ENCODE measurements around the gene PPRC1. TPM values are rescaled to one million over a fixed set of nuclear protein-coding genes. Genes with fewer than 3 reads are reported as not detected.

Gene PPRC1
- total RNA-seq, 1 experiment from 2014 or later: 87.9 TPM

DNA sequence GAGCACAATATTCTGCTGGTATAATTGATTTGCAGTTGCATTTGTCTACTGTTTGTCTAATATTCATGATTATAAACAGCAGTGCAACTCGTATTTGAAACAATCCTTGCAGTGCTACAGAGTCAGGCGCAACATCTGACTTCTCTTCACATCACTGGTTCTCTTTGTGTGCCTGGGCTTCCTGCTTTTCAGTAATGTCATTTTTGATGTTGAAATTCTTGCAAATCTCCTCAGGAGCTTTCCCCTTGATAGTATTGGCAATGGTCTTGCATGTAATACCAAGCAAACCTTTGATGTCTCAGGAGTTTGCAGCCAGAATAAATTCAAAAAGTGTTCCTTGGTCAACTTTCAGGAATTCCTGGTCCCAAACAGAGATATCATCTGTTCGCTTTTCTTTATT is 47.5 kb upstream of the PPRC1 start:
- Histone ChIP-seq H3K27ac (ENCODE audit: low read length) (no peak overlapping the region), H3K27me3 (ENCODE audit: control insufficient read depth, insufficient read depth, low read length) (no peaks in the 10 kb centered on the region), H3K4me3 (ENCODE audit: low read depth in 2 of 2, low read length in 2 of 2) (no peak overlapping the region), H3K9me3 (ENCODE audit: control insufficient read depth, insufficient read depth, low read depth, low read length) (no peaks in the 10 kb centered on the region), H3K4me1 (ENCODE audit: control insufficient read depth, insufficient read depth, low read length) (no peaks in the 10 kb centered on the region), H3K36me3 (ENCODE audit: control insufficient read depth, insufficient read depth, low read length) (no peaks in the 10 kb centered on the region)
- ChIA-PET POLR2A (no interaction called here), CTCF (interaction anchor here (0.6 to 0.7 kb wide), 2 partner anchors 14 to 84 kb away, joined by 3 to 4 read pairs; no protein-coding TSS in a partner anchor)
- in situ Hi-C loops (cut with HindIII; ENCODE audit: low pct_unique_long_range_greater_than_20kb, low sequenced_read_pairs): no loop called here
- intact Hi-C loops (cut with micrococcal nuclease; ENCODE audit: unreplicated experiment): no loop called here
- no peak for TF ChIP-seq POLR2AphosphoS5 (IDR thresholded peaks at IDR 0.05; ENCODE audit: low read depth, low read length)
- ATAC-seq (no peak), DNase-seq (ENCODE audit: low read depth, low spot score) (no peak)
- no TSS peak for BruUV-seq (replicated peaks)

DNA sequence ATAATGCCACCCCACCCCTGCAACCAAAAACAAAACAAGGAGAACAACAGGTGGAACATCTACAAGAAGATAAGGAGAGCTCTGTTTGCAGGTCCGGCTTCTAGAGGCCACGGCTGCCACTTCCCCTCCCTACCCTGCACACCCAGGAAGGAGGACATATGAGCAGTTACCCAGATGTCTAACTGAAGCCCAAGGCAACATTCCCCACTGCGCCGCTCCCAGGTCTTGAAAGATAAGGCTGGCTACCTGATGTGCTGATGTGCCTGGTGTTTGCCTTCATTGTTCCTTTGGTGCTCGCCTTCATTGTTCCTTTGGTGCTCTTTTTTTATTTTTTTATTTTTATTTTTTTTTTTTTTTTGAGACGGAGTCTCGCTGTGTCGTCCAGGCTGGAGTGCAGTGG is 46.6 kb upstream of the PPRC1 start:
- DNase-seq (ENCODE audit: low read depth, low spot score): no peak
- Histone ChIP-seq H3K9me3 (ENCODE audit: control insufficient read depth, insufficient read depth, low read depth, low read length) (no peaks in the 10 kb centered on the region), H3K27ac (ENCODE audit: low read length) (no peak overlapping the region), H3K27me3 (ENCODE audit: control insufficient read depth, insufficient read depth, low read length) (no peaks in the 10 kb centered on the region), H3K4me3 (ENCODE audit: low read depth in 2 of 2, low read length in 2 of 2) (no peak overlapping the region), H3K36me3 (ENCODE audit: control insufficient read depth, insufficient read depth, low read length) (no peaks in the 10 kb centered on the region), H3K4me1 (ENCODE audit: control insufficient read depth, insufficient read depth, low read length) (no peaks in the 10 kb centered on the region)
- in situ Hi-C loops (cut with HindIII; ENCODE audit: low pct_unique_long_range_greater_than_20kb, low sequenced_read_pairs): no loop called here
- POLR2A ChIA-PET: interaction anchor here (0.5 to 0.6 kb wide), 2 partner anchors 32 to 723 kb away, joined by 3 to 4 read pairs; no protein-coding TSS in a partner anchor
- no peak for TF ChIP-seq POLR2AphosphoS5 (IDR thresholded peaks at IDR 0.05; ENCODE audit: low read depth, low read length)
- TF ChIP-seq, protein P1, sequence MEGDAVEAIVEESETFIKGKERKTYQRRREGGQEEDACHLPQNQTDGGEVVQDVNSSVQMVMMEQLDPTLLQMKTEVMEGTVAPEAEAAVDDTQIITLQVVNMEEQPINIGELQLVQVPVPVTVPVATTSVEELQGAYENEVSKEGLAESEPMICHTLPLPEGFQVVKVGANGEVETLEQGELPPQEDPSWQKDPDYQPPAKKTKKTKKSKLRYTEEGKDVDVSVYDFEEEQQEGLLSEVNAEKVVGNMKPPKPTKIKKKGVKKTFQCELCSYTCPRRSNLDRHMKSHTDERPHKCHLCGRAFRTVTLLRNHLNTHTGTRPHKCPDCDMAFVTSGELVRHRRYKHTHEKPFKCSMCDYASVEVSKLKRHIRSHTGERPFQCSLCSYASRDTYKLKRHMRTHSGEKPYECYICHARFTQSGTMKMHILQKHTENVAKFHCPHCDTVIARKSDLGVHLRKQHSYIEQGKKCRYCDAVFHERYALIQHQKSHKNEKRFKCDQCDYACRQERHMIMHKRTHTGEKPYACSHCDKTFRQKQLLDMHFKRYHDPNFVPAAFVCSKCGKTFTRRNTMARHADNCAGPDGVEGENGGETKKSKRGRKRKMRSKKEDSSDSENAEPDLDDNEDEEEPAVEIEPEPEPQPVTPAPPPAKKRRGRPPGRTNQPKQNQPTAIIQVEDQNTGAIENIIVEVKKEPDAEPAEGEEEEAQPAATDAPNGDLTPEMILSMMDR (IDR thresholded peaks at IDR 0.05): no peak
- TF ChIP-seq SIN3A (IDR thresholded peaks at IDR 0.05; ENCODE audit: borderline replicate concordance, insufficient read depth, low read depth, low read length): no peak
- TF ChIP-seq TCF7L2 (IDR thresholded peaks at IDR 0.05; ENCODE audit: low read depth, low read length): no peak
- TF ChIP-seq, protein P2, sequence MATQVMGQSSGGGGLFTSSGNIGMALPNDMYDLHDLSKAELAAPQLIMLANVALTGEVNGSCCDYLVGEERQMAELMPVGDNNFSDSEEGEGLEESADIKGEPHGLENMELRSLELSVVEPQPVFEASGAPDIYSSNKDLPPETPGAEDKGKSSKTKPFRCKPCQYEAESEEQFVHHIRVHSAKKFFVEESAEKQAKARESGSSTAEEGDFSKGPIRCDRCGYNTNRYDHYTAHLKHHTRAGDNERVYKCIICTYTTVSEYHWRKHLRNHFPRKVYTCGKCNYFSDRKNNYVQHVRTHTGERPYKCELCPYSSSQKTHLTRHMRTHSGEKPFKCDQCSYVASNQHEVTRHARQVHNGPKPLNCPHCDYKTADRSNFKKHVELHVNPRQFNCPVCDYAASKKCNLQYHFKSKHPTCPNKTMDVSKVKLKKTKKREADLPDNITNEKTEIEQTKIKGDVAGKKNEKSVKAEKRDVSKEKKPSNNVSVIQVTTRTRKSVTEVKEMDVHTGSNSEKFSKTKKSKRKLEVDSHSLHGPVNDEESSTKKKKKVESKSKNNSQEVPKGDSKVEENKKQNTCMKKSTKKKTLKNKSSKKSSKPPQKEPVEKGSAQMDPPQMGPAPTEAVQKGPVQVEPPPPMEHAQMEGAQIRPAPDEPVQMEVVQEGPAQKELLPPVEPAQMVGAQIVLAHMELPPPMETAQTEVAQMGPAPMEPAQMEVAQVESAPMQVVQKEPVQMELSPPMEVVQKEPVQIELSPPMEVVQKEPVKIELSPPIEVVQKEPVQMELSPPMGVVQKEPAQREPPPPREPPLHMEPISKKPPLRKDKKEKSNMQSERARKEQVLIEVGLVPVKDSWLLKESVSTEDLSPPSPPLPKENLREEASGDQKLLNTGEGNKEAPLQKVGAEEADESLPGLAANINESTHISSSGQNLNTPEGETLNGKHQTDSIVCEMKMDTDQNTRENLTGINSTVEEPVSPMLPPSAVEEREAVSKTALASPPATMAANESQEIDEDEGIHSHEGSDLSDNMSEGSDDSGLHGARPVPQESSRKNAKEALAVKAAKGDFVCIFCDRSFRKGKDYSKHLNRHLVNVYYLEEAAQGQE (IDR thresholded peaks at IDR 0.05; ENCODE audit: insufficient read depth in 1 of 2, low read depth in 2 of 2, low read length in 1 of 2): no peak
- CTCF ChIA-PET: no interaction called here
- ATAC-seq: no peak
- intact Hi-C loops (cut with micrococcal nuclease; ENCODE audit: unreplicated experiment): no loop called here
- no TSS peak for BruUV-seq (replicated peaks)

DNA sequence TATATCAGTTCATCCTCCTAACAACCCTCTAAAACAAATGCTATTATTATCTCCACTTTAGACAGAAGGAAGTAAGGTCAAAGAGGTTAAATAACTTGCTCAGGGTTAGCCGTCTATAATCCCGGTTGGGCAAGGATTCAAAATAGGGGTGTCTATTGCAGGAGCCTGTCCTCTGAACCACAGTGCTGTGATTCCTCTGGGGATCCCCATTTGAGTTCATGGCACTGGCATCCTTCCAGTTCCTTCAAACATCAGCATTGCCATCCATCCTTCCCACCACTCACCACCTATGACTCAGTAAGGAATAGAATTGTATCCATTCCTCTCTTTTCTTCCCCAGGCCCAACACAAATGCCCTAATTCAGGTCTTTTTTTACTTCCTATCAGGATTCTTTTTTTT is 42.1 kb upstream of the PPRC1 start:
- Histone ChIP-seq H3K9me3 (ENCODE audit: control insufficient read depth, insufficient read depth, low read depth, low read length) (no peaks in the 10 kb centered on the region), H3K4me1 (ENCODE audit: control insufficient read depth, insufficient read depth, low read length) (no peaks in the 10 kb centered on the region), H3K27ac (ENCODE audit: low read length) (no peak overlapping the region), H3K4me3 (ENCODE audit: low read depth in 2 of 2, low read length in 2 of 2) (no peak overlapping the region), H3K36me3 (ENCODE audit: control insufficient read depth, insufficient read depth, low read length) (no peaks in the 10 kb centered on the region), H3K27me3 (ENCODE audit: control insufficient read depth, insufficient read depth, low read length) (no peaks in the 10 kb centered on the region)
- CTCF ChIA-PET: no interaction called here
- POLR2A ChIA-PET: no interaction called here
- BruUV-seq (replicated peaks): no TSS peak
- intact Hi-C loops (cut with micrococcal nuclease; ENCODE audit: unreplicated experiment): no loop called here
- TF ChIP-seq, protein P1 (IDR thresholded peaks at IDR 0.05): no peak
- no peak for TF ChIP-seq TCF7L2 (IDR thresholded peaks at IDR 0.05; ENCODE audit: low read depth, low read length)
- TF ChIP-seq POLR2AphosphoS5 (IDR thresholded peaks at IDR 0.05; ENCODE audit: low read depth, low read length): no peak
- no peak for TF ChIP-seq SIN3A (IDR thresholded peaks at IDR 0.05; ENCODE audit: borderline replicate concordance, insufficient read depth, low read depth, low read length)
- TF ChIP-seq, protein P2 (IDR thresholded peaks at IDR 0.05; ENCODE audit: insufficient read depth in 1 of 2, low read depth in 2 of 2, low read length in 1 of 2): no peak
- in situ Hi-C loops (cut with HindIII; ENCODE audit: low pct_unique_long_range_greater_than_20kb, low sequenced_read_pairs): no loop called here
- ATAC-seq (no peak), DNase-seq (ENCODE audit: low read depth, low spot score) (no peak)
